Measurements from ENCODE around the gene GDPD5.

- TF ChIP-seq CTCF (conservative IDR thresholded peaks at IDR 0.05; ENCODE audit: low read length) (no peak), EZH2phosphoT487 (IDR thresholded peaks at IDR 0.05; ENCODE audit: borderline replicate concordance, low read depth, low read length) (no peak)
Measured at GRCh38 chr11:75469785-75470405, 55.8 kb downstream of the GDPD5 start.
